Right forelimb (tissue), 1 donor: ENCODE data around the gene TAPBPL.
"Not testable (repeated sequence)": the region's sequence is repeated elsewhere in the genome, so short reads cannot be mapped to it uniquely, and the experiment has no call there.

Source experiments
- DNase-seq: peaks from one replicate; pipeline ENCODE4 v3.0.0-alpha.2; 2018

Gene TAPBPL

GRCh38 chr12:6463216-6463615 is 11.4 kb downstream of the TAPBPL start:
- no peak for DNase-seq

GRCh38 chr12:6463858-6464257 is 12.0 kb downstream of the TAPBPL start:
- DNase-seq: no peak

- DNase-seq: no peak
Measured at GRCh38 chr12:6464531-6464930, 12.7 kb downstream of the TAPBPL start.

GRCh38 chr12:6465467-6466183 is 13.8 kb downstream of the TAPBPL start:
- DNase-seq: peak; percentile 59

GRCh38 chr12:6466184-6466573 is 14.3 kb downstream of the TAPBPL start:
- no peak for DNase-seq

- DNase-seq: not testable (repeated sequence)
Measured at GRCh38 chr12:6466751-6467150, 14.9 kb downstream of the TAPBPL start.

GRCh38 chr12:6467571-6468282 is 15.9 kb downstream of the TAPBPL start:
- DNase-seq: not testable (repeated sequence)

GRCh38 chr12:6468283-6468575 is 16.4 kb downstream of the TAPBPL start:
- DNase-seq: no peak

- DNase-seq: no peak
Measured at GRCh38 chr12:6469092-6469491, 17.2 kb downstream of the TAPBPL start.

- no peak for DNase-seq
Measured at GRCh38 chr12:6469609-6470374, 17.9 kb downstream of the TAPBPL start.

- DNase-seq: peak; percentile 99
Measured at GRCh38 chr12:6470375-6471163, 18.7 kb downstream of the TAPBPL start, which contains the start of gene VAMP1. TSS of gene VAMP1 (minus strand) at chr12:6470677. CDS start at chr12:6470531, 146 bp downstream.

- no peak for DNase-seq
Measured at GRCh38 chr12:6471989-6472360, 20.1 kb downstream of the TAPBPL start.

GRCh38 chr12:6472491-6472890 is 20.6 kb downstream of the TAPBPL start:
- DNase-seq: no peak

- not testable (repeated sequence) for DNase-seq
Measured at GRCh38 chr12:6475233-6475975, 23.6 kb downstream of the TAPBPL start.

GRCh38 chr12:6476489-6476888 is 24.6 kb downstream of the TAPBPL start:
- DNase-seq: no peak

- not testable (repeated sequence) for DNase-seq
Measured at GRCh38 chr12:6477601-6478377, 25.9 kb downstream of the TAPBPL start.

- DNase-seq: no peak
Measured at GRCh38 chr12:6478416-6478815, 26.6 kb downstream of the TAPBPL start.

- DNase-seq: no peak
Measured at GRCh38 chr12:6488240-6488639, 36.4 kb downstream of the TAPBPL start.

GRCh38 chr12:6489449-6489848 is 37.6 kb downstream of the TAPBPL start:
- DNase-seq: no peak

GRCh38 chr12:6490673-6491072 is 38.8 kb downstream of the TAPBPL start:
- not testable (repeated sequence) for DNase-seq

- peak; percentile 97 for DNase-seq
Measured at GRCh38 chr12:6492838-6493496, 41.1 kb downstream of the TAPBPL start, which contains the start of gene MRPL51. TSS of gene MRPL51 (minus strand) at chr12:6493262. CDS start at chr12:6493136, 126 bp downstream.
